NCI-H748 (cell line): ENCODE data around the gene SPSB3.
"Not testable (repeated sequence)": the region's sequence is repeated elsewhere in the genome, so short reads cannot be mapped to it uniquely, and the experiment has no call there.

Experiments
- DNase-seq: peaks from one replicate; lab custom pipeline; 2025; ENCODE audit not compliant: unreplicated experiment; lab: John Stamatoyannopoulos, UW

SPSB3 gene

DNA sequence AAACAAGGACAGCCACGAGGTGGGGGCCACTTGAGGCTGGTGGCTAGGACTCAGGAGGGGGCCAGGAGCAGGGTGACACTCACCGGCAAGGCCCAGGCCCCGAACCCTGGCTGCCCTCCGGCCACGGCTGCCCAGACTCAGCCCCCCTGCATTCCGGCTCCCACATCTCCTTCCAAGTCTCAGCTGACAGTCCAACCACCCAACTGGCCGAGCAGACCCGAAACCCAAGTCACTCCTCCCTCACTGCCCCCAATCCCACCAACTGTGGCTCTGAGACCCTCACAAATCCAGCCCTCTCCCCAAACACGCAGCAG lies 34.9 kb upstream of the SPSB3 start:
- DNase-seq, result no peak

DNA sequence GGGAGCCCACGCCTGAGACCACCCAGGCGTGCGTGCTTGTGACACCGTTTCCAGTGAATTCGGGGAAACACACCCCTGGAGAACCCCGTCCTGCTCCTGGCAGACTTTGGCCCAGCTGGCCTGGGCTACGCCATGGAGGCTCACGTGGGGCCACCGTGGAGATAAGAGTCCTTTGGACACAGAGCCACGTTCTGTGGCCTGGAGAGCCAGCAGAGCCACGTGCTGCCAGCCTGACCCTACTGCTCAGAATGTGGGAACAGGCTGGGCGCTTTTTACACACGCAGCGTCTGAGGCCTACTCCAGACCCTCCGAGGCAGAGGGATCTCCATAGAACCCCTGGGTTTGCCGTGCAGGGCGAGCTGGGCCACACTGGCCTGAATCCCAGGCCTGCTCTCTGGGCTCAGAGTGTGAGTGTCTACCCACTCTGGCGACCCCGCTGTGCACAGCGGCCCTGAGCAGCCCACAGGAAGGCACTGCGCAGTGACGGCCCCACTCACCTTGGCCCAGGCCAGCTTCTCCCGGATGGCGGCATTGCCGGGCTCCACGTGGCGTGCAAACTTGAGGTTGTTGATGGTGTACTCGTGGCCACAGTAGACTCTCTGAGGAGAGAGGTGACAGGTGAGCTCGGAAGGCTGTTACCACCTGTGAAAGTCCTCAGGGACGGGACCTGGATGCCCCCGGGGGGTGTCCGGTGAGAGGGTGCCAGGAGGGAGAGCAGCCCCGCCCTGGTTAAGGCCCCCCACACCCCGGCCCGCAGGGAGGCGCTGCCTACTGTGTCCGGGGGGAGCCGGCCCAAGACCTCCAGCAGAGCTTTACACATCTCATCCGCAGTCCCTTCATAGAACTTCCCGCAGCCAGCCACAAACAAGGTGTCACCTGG lies 34.3 kb upstream of the SPSB3 start:
- DNase-seq, result no peak

DNA sequence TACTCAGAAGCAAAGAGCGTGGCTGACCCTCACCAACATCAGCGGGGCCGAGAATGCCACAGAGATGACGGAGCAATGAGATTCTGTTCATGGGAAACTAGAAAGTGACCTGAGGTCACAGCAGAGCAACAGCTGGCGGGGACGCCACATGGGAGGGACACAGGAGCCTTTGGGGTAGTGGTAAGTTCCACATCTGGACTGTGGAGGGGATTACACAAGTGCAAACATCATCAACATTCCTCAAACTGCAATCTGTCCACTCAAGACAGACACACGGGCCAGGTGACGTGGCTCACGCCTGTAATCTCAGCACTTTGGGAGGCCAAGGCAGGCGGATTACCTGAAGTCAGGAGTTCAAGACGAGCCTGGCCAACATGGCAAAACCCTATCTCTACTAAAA lies 33.1 kb upstream of the SPSB3 start:
- DNase-seq, result no peak

DNA sequence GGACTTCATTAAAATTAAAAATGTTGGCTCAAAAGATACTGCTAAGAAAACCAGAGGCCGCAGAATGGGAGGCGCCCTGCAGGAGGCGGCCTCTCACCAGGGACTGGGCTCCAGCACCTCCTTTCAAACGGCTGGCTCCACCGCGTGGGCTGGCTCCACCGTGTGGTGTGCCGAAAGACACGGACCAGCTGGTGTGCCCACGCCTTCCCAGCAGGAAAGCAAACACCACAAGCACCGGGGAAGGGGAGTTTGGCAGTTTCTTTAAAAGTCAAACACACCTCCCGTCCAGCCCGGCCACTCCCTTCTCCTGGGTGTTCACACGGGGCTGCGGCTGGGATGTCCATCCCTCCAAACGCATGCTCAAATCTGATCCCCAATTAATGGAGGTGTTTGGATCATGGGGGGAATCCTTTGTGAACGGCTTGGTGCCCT lies 30.4 kb upstream of the SPSB3 start:
- DNase-seq, result peak; percentile 77

DNA sequence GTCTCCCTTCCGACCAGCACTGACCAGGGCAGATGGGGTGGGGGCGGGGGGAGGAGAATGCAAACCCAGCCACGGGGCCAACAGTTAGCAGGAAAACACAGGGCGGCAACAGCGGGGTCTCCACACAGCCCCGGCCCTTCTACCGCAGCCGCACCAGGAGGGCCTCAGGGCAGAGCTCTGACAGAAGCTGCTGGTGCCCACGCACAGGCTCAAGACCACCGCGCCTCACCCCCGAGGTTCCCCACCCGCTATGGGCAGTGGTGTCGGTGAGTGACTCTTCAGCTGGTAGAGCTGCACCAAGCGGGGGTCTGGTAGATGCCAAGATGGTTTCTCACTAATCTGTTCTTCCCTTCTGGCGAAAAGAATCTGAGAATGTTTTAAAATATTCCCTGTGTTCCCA lies 28.2 kb upstream of the SPSB3 start:
- no peak for DNase-seq

DNA sequence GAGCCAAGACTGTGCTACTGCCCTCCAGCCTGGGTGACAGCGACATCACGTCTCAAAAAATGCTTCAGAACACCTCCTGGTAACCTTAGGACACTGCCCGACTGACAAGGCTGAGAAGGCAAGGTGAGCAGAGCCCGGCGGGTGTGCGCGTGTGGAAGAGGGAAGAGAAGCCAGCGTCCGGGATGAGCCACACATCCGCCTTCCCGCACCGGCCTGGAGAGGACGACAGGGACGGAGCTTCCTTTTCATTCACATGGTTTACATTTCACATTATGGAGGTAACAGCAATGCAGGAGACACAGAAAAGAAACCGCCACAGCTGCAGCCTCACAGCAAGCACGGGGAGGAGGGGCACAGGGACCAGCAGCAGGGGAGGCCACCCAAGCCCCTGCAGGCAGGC lies 27.7 kb upstream of the SPSB3 start:
- DNase-seq, result no peak

DNA sequence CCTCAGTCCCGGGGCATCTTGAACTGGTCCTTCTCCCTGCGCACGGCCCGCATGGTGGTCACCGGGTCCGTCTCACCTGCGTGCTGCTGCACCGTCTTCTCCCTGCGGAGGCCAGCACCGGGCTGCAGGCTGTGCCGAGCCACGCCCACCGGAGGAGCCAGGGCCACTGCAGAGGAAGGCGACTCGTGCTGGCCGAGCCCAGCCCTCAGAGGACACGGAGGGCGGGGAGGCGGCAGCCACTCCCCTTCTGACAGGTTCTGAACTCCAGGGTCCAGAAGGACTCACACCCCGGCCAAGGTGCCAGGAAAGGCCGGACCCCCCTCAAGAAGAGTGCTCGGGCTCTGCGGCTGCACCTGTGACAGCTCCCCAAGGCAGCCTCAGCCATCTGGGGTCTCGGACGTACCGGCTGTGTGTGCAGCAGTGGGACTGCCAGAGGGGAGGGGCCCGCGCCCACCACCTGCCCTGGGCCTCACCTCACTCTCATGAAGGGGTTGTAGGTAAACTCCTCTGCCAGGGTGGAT lies 27.0 kb upstream of the SPSB3 start:
- no peak for DNase-seq

DNA sequence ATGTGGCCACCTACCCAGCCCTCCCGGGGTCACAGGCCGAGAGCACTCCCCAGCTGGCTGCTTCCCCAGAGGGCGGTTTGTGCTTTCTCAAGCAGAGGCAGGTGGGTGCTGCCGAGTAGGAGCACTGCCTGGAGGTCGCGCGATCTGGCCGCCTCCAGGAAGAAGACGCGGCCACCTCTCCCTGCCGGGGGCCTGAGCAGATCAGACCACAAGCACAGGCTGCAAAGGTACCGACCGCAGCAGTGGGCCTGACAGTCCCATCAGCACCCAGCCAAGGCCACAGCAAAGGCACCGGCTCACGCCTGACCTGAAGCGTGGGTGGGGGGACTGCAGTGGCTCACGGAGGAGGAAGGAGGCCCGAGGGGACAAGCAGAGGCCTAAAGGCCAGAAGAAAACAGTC lies 26.3 kb upstream of the SPSB3 start:
- DNase-seq, result no peak

DNA sequence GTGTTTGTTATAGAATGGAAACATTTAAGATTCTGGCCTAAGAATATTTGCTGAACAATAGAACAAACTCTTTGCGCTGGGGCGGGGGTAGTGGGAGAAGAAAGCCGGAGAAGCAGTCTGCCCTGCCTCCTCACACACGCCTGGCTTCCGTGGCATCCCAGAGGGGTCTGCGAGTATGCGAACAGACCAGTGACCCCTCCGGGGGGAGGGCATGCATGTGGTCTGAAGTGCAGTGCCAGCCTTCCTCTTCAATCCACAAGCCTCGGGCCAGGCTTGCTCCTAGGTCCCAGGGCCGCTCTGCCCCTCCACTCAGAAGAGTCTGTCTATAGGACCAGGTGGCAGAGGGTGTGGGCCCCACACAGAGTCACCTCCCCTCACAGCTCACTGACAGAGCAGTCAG lies 25.3 kb upstream of the SPSB3 start:
- DNase-seq, result no peak

DNA sequence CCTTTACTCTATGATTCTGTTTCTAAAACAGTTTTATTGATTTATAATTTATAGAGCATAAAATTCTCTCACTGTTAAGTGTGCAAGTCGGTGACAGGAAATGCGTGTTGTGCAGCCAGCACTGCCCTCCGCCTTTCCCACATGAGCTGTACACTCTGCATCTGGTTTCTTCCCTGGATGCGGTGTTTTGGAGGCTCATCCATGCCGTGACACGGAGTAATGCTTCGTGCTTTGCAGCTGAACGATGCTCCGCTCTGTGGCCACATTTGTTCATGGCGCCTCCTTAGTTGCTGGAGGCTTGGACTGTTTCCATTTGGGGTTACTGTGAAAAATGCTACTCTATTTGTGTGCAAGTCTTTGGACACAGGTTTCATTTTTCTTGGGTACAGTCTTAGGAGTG lies 18.3 kb upstream of the SPSB3 start:
- no peak for DNase-seq

DNA sequence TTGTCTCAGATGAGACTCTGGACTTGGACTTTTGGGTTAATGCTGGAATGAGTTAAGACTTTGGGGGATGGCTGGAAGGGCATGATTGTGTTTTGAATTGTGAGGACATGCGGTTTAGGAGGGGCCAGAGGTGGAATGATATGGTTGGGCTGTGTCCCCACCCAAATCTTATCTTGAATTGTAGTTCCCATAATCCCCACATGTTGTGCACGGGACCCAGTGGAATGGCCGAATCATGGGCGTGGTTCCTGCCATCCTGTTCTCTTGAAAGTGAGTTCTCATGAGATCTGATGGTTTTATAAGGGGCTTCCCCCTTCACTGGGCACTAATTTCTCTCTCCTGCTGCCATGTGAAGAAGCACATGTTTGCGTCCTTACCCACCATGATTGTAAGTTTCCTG lies 16.9 kb upstream of the SPSB3 start:
- not testable (repeated sequence) for DNase-seq

DNA sequence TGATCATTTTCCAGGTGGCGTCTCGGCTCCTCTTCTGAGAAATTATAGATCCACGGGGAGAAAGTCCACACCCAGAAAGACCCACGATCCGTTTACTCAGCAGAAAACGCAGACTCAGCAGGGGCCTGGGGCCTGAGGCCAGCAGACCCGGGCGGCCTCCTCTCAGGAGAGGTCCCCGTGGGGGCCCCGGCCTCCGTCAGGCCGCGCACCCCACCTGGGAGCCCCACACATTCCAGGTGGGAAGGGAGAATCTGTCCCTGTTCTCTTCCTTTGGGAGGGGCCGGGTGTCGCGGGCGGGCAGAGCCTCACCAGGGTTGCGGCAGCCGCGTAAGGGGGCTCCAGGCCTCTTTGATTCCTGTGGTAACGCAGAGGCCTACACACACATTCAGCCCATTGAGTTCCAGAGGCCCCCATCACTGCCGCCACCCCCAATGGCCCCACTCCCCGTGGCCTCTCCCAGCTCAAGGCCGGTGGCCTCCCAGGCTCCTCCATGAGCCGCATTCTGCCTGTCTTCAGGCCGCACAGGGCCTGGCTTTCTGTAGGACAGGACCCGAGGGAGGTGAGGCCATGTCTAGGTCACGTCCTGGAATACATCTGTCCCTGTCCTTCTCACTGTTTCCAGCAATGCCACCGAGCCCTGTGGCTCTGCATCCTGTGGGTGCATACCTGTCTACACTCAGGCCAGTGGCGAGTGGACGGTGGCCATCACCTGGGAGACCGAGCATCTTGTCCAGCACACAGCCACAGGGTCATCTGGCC lies 12.7 kb upstream of the SPSB3 start:
- no peak for DNase-seq

DNA sequence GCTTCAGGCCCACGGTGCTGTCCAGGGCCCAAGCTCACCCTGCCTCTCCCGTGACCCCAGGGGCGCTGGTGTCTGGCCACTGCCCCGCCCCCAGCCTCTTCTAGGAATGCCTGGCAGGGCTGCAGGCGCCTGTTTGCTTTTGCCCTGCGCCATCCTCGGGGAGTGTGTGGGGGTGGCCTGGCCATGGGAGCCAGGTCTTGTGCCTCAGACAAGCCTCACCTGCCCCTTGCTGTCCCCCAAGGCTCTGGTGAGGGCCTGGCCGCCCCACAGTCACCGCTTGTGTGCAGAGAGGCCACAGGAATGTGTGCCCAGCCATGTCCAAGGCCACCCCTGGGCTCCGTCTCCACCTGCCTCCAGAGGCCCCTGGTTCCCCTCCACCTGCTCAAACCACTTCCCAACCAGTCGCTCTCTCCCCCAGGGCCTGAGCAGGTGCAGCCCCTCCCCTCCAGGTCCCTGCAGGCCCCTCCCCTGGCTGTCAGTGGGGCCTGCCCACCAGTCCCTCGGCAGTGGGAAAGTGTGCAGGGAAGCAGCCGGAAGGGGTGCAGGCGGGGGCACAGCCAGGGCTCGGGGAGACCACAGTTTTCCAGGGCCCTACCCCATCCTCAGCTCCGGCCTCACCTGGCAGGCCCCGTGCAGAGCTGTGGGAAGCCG lies 12.0 kb upstream of the SPSB3 start:
- DNase-seq, result no peak

DNA sequence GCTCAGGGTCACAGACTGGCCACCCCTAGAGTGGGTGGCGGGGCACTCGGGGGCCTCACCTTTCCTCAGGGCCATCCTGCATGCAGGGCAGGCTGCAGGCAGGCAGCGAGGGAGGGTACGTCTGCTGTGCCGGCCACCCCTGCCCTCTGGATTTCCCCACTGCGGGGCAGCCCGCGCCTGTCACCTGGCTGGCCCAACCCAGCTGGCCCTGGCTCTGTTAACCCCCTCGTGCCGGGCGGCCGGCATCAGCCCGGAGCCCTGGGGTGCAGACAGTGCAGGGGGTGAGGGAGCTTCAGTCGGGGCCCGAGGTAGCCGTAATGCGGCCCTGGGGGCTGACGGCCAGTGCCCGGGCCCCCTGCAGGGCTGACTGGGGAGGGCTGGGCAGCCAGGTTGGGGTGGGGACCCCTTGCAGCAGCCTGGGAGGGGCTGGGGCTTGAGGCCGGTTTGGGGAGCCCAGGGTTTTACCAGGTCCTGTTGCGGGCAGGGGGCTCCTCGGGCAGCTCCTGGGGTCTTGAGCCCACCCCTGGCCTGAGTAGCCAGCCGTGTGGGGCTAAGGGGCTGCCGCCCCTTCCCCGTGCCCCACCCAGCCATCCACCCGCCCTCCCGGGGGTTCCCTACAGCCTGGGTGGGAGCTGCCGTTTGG lies 11.3 kb upstream of the SPSB3 start, which contains the start of gene IGFALS:
TSS of gene IGFALS (minus strand) at position 128 of the 643 bp plus-strand sequence. CDS start at position 75, 53 bp downstream.
- DNase-seq, result no peak

DNA sequence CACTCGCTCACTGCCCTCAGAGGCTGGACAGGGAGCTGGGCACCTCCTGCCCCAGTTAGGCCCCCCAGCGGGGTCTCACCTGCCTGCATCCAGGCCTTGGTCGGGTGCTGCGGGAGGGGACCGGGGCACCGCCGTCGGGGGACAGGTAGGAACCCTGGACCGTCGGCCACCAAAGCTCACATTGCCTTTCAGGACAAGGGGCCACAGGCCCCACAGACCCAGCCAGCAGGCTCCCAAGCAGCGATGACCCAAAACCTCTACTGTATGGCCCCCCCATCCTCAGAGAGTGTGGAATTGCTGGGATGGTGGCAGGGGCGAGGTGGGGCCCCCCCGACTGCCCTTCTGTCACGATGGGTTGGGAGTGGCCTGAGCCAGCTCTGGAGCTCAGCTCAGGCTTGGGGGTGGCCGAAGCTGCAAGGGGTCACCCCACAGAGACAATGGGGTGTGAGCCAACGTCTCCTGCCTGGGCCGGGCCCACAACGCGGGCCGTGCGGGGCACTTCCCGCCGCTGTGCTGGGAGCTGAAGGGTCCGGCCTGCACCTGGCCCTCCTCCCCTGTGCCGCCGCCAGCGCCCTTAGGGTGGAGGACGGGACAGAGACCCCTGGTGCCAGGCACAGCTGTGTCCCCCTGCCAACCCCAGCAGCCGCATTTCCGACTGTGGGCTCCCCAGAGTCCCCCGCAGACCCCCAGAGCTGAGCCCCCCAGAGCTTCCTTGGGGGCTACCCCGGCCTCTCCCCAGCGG lies 10.6 kb upstream of the SPSB3 start:
- no peak for DNase-seq

DNA sequence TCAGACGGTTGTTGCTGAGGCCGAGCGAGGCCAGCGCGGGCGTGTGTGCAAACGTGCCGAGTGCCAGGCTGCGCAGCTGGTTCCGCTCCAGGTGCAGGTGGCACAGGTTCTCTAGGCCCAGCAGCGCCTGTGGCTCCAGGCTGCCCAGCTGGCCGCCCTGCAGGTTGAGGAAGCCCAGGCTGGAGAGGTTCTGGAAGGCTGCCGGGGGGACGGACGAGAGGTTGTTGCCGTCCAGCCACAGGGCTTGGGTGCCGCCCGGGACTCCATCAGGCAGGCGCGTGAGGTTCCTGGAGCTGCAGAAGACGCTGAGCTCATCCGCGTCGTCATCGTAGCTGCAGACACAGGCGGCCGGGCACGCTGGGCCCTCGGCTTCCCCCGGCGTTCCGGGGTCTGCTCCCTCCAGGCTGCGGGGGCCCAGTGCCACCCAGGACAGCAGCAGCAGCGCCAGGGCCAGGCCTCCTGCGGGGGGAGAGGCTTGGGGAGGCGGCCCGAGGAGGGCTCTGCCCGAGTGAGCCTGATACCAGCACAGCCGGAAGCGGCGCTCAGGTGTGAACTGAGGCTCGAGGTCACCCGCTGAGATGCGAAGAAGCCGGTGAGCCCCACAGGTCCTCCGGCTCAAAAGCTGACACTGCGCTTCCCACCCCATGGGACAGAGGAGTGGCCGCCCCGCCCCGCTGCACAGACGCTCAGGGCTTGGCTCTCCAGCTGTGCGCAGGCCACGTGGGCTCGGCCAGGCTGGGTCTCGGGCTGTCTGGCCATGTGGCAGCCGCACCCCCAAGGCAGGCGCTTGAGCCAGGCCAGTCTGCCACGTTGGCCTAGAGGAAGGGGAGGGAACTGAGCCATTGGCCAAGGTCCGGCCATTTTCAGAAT lies 9.8 kb upstream of the SPSB3 start:
- DNase-seq, result no peak

DNA sequence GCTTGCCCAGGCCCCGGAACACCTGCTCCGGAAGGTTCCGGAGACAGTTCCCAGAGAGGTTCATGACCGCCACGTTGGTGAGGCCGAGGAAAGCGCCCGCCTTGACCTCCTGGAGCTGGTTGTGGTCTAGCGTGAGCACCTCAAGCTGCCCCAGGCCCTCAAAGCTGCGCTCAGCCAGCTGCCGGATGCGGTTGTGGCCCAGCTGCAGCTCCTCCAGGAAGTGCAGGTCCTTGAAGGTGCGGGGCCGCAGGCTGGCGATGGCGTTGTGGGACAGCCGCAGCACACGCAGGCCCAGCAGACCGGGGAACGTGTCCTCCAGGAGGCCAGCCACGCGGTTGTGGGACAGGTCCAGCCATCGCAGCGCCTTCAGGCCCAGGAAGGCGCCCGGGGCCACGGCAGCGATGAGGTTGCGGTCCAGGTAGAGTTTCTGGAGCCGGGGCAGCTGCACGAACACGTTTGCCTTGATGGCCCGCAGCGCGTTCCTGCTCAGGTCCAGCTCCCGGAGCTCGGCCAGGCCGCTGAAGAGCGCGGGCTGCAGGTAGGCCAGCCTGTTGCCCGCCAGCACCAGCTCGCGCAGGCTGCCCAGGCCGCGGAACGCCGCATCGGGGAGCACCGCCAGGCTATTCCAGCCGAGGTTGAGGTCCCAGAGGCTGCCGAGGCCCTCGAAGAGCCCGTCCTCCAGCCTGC lies 9.0 kb upstream of the SPSB3 start:
- no peak for DNase-seq

DNA sequence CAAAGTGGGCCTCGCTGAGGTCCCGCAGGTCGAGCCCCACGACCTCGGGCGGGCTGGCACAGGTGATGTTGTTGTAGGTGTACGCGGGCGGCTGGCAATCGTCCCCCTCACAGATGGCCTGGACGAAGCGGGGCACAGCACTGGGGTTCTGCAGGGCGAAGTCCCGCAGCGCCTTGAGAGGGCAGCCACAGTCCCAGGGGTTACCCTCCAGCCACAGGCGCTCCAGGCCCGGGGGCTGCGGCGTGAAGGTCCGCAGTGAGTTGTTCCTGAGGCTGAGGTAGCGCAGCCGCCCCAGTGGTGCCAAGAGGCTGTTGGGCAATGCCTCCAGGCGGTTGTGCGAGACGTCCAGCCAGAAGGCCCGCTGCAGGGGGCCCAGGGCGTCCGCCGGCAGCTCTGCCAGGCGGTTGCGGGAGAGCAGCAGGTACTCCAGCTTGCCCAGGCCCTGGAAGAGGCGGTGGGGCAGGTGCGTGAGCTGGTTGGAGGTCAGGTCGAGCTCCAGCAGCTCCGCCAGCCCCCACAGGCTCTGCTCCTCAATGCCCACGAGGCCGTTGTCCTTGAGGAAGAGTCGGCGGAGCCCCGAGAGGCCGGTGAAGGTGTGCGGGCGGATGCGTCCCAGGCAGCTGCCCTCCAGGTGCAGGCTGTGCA lies 8.4 kb upstream of the SPSB3 start:
- no peak for DNase-seq

DNA sequence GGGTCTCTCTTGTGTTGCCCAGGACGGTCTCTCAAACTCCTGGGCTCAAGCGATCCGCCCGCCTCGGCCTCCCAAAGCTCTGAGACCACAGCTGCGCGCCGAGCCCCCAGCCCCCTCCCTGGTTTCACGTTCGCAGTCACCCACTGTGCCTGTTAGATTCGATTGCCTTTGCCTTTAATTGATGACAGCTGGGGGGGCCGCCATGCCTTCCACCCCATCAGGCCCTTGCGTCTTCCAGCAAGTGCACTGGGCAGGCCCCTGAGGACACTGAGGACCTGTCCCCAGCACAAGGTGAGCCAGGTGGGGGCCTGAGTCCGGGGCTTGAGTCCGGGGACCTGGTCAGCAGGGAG lies 7.9 kb upstream of the SPSB3 start:
- no peak for DNase-seq
